ENCODE data around the gene NPDC1. TPM values are rescaled to one million over a fixed set of nuclear protein-coding genes. Genes with fewer than 3 reads are reported as not detected.

NPDC1 gene
- total RNA-seq, 1 donor from 2014 or later, result 260 TPM

DNA sequence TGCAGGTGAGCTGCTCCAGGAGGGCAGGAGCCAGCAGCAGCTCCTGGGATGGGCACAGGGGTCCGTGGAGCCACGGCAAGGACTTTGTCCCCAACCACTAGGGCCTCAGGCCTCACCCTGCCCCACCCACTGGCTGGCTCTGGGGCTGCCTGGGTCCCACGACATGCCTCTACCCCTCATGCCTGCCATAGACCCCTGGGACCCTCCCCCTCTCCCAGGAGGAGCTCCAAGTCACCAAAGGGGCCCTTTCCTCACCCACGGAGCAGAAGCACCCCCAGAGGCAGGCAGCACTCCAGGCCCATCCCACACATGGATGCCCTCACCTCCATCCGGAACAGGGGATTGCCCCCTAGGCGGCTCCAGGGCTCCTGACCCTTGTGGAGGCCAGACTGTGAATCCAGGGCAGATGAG is 24.4 kb downstream of the NPDC1 start:
- peaks cover 1% of the 10 kb centered on the region for H3K9me3 Mint-ChIP-seq (ENCODE audit: unreplicated experiment)
- no peak overlapping the region for H3K27ac Mint-ChIP-seq (ENCODE audit: unreplicated experiment)
- peaks cover 2% of the 10 kb centered on the region for H3K4me1 Mint-ChIP-seq (ENCODE audit: low read depth, unreplicated experiment)
- TF ChIP-seq CTCF (IDR thresholded peaks at IDR 0.05; ENCODE audit: partially characterized antibody, unreplicated experiment), result no peak
- no peak for DNase-seq
- H3K36me3 Mint-ChIP-seq (ENCODE audit: unreplicated experiment), result no peaks in the 10 kb centered on the region
- peaks cover 5% of the 10 kb centered on the region for H3K27me3 Mint-ChIP-seq (ENCODE audit: unreplicated experiment)
- H3K4me3 Mint-ChIP-seq (ENCODE audit: unreplicated experiment), result no peak overlapping the region

DNA sequence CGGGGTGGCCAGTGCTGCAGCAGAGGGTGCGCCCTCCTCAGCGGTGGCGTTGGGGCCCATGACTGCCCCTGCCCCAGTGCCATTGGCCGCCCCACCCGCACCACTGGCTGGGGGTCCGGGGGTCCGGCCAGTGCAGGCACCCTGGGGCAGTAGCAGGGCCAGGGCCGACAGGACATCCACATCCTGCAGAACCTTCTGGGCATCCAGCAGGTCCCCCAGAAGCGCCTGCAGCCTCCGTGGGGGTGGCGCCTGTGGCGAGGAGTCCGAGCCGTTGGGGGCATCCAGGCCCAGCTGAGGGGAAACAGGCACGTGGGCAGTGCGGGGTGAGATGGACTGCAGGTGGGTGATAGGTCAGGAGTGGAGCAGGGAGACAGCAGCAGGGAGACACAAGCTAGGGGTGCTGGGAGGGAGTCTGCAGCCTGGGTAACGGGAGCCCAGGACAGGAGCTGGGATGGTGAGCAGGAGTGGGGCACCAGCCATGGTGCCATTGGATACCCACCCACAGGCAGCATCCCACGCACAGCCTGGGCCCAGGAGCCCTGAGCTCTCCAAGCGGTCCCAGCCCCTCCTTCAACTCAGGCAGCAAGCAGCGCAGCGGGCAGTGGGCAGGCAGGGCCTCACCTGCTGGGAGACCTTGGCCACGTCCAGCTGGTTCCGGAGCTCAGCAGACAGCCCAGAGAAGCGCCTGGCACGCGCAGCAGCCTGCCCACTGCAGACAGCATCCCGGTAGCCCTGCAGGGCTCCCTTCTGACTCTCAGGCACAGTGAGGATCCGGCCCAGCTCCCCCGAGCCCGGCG is 25.0 kb downstream of the NPDC1 start:
- peaks cover 5% of the 10 kb centered on the region for H3K27me3 Mint-ChIP-seq (ENCODE audit: unreplicated experiment)
- no peak for TF ChIP-seq CTCF (IDR thresholded peaks at IDR 0.05; ENCODE audit: partially characterized antibody, unreplicated experiment)
- H3K4me3 Mint-ChIP-seq (ENCODE audit: unreplicated experiment), result no peak overlapping the region
- H3K36me3 Mint-ChIP-seq (ENCODE audit: unreplicated experiment), result no peaks in the 10 kb centered on the region
- DNase-seq, result no peak
- H3K9me3 Mint-ChIP-seq (ENCODE audit: unreplicated experiment), result peaks cover 1% of the 10 kb centered on the region
- no peak overlapping the region for H3K27ac Mint-ChIP-seq (ENCODE audit: unreplicated experiment)
- peaks cover 2% of the 10 kb centered on the region for H3K4me1 Mint-ChIP-seq (ENCODE audit: low read depth, unreplicated experiment)

DNA sequence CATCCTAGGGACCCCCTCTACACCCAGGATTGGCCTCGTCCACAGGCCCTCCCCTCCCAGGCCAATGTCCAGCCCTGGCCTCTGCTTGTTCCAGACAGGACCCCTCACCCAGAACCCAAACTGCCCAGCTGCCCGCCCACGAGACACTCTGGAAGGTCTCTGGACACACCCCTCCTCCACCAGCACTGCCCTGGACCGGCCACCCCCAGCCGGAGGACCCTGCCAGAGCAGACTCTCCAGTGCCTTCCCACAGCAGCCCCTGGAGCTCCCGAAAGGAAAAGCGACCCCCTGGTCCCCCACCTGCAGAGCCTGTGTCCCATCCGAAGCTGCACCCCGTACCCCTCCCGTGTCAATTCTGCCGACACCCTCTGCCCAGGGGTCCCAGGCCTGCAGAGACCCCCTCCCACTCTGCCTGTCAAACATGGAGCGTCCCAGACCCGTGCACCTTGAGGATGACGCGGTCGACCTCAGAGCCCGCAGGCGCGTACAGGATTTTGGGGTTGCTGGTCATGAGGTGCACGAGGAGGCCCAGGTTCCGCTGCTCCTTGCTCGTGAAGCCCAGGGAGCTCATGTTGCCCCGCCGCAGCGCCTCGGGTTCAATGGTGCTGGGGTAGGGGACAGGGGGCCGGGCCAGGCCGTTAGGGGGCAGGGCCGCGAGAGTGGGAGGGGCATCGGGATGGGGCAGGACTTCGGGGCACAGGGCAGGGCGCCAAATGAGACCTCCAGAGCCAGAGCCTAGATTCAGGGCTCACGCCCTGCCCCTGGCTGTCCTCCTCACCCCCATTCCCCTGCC is 25.9 kb downstream of the NPDC1 start:
- TF ChIP-seq CTCF (IDR thresholded peaks at IDR 0.05; ENCODE audit: partially characterized antibody, unreplicated experiment), result no peak
- Mint-ChIP-seq H3K36me3 (ENCODE audit: unreplicated experiment) (no peaks in the 10 kb centered on the region), H3K4me3 (ENCODE audit: unreplicated experiment) (no peak overlapping the region), H3K27me3 (ENCODE audit: unreplicated experiment) (peaks cover 5% of the 10 kb centered on the region), H3K4me1 (ENCODE audit: low read depth, unreplicated experiment) (peaks cover 2% of the 10 kb centered on the region), H3K9me3 (ENCODE audit: unreplicated experiment) (peaks cover 3% of the 10 kb centered on the region), H3K27ac (ENCODE audit: unreplicated experiment) (no peak overlapping the region)
- no peak for DNase-seq

DNA sequence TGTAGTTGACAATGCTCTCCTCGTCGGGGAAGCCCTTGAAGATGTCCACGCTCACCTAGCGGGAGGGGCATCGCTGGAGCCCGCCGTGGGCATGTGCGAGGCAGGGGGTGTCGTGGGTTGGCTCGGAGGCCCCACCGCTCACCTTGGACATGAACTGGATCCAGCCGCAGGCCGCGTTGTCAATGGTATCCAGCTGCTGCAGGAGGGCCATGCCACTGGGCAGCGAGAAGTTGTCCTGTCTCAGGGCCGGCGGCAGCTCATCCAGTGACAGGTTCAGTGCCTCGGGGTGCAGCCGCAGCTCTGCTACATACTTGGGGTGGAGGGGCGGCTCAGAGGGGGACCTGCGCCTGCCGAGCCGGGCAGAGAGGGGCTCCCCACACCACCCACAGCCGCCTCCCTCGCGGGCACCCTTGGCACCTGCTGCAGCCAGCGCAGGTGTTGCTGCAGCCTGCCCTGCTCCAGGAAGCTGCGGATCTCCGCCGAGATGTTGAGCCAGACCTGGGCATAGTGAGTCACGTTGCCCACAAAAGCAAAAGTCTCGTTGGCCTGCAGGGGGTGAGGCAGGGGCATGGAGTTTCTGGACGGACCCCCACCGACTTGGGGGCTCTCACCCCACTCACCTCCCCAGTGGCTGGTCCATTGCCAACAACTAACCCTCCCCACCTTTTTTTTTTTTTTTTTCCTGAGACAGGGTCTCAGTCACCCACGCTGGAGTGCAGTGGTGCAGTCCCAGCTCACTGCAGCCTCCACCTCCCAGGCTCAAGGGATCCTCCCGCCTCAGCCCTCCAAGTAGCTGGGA is 27.0 kb downstream of the NPDC1 start:
- TF ChIP-seq CTCF (IDR thresholded peaks at IDR 0.05; ENCODE audit: partially characterized antibody, unreplicated experiment), result no peak
- DNase-seq, result no peak
- peaks cover 3% of the 10 kb centered on the region for H3K9me3 Mint-ChIP-seq (ENCODE audit: unreplicated experiment)
- H3K4me1 Mint-ChIP-seq (ENCODE audit: low read depth, unreplicated experiment), result peaks cover 2% of the 10 kb centered on the region
- no peak overlapping the region for H3K27ac Mint-ChIP-seq (ENCODE audit: unreplicated experiment)
- H3K4me3 Mint-ChIP-seq (ENCODE audit: unreplicated experiment), result no peak overlapping the region
- H3K27me3 Mint-ChIP-seq (ENCODE audit: unreplicated experiment), result peaks cover 5% of the 10 kb centered on the region
- H3K36me3 Mint-ChIP-seq (ENCODE audit: unreplicated experiment), result no peaks in the 10 kb centered on the region

Measured in glutamatergic neuron (in vitro differentiated cells).